ENCODE measurements around the gene PPP2R5E. TPM values are rescaled to one million over a fixed set of nuclear protein-coding genes. Genes with fewer than 3 reads are reported as not detected.

PPP2R5E gene
- total RNA-seq, 2 donors from 2014 or later, result 54.2 to 57.2 TPM

DNA sequence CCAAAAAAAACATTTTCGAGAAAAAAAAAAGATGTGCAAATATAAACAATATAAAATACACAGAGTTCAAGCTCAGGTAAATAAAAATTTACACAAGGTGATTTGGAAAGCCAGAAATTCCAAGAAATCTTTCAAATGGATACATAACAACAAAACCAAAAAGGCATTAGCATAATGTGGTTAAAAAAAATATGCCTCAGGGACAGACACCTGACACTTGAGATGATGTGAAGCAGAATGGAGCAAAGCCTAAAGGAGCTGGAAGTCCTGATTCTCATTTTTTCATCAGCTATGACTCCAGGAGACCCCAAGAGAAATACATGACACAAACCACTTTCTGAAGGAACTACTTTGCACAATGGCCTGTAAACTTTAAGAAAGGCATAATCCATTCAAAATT lies 98.6 kb downstream of the PPP2R5E start:
- DNase-seq (no peak), ATAC-seq (no peak)
- intact Hi-C loops (cut with DNase I, micrococcal nuclease), result no loop called here

DNA sequence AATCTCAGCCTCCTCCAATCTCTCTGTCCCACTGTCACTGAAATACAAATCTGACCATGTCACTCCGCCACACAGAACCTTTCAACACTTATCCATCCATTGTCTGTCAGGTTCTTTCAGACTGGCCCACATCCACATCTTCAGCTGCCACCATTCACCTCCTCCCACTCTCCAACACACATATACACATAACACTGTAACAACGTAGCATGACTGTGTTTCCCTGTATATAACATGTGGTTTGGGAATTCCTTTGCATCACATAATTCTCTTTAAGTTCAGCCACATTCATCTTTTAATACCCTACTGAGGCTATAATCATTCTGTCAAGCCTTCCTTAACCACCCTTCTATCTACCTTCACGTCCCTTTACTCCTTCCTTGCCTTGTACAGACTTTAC lies 99.2 kb downstream of the PPP2R5E start:
- intact Hi-C loops (cut with DNase I, micrococcal nuclease), result no loop called here
- no peak for DNase-seq
- no peak for ATAC-seq

DNA sequence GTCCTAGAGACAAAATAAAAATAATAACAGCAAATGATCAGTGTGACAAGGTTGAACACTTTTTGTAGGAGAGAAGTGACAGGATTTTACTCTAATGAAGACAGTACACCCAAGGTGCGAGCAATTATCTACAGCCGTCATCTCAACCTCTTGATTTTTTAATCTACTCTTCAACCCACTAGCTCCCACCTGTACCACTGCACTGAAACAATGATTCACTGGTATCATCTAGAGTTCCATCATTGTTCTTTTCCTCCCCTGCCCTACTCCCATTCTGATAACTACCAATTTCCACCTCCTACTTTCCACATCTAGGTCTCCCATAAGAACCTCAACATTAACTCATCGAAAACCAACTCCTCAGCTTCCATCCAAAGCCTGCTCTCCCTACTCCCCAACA lies 99.8 kb downstream of the PPP2R5E start:
- ATAC-seq (no peak), DNase-seq (no peak)
- intact Hi-C loops (cut with DNase I, micrococcal nuclease), result no loop called here

DNA sequence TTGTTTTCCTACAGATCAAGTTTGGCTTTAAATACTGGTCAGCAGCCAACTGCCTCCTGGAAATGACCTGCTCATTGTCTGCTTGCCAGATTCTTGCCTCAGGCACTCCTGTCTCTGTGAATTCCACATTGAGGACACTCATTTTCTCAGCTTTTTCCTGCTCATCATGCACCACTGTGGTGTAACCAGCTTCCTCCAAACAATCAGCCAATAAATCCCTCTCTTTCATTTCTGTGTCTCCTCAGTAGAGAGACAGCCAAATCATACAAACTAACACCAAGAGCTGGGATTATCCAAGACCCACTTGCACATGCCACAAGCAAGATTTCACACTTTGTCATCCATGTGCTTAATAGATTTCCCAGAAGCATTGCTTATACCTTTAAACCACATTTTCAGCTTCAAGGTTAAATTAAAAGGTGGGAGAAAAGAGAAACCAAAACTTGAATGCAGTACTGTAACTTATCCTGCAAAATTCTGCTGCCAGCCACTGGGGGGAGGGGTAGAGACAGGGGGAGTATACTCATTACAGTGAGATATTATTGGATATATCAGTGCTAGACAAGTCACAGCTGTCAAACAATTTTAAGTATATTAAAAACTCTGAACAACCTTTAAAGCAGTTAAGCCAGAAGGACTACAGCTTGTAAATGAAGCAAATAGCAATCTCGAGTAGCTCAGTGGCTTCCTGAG lies 105.0 kb downstream of the PPP2R5E start:
- intact Hi-C loops (cut with DNase I, micrococcal nuclease), result no loop called here
- DNase-seq (peak; percentile 51 to 69), ATAC-seq (peak; percentile 74)

DNA sequence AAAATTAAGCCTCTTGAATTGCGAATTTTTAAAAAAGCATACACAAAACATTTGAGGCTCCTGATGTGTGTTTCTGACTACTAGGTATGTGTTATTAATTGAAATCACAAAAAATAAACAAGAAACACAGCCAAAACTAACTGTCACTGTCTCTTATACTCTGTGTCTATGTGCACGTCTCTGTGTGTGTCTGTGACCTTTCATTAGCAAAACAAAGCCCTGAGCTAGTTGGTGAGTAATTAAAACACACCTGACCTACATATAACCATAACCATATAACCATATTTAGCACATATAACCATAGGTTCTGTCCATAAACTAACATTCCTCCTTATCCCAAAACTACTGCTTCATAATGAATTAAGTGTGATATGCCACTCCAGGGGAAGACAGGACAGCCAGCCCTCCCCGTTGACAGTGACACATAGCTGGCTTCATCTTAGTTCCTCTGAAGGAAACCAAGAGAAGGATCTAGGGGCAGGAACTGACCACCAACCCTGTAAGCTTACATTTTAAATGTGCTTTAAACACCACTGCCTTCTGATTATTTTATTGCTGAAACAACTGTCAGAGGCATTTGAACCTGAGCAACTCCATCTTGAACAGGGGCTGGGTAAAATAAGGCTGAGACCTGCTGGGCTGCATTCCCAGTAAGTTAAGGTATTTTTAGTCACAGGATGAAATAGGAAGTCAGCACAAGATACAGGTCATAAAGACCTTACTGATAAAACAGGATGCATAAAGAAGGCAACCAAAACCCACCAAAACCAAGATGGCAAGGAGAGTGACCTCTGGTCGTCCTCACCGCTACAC lies 106.7 kb downstream of the PPP2R5E start:
- DNase-seq (no peak), ATAC-seq (peak; percentile 59)
- intact Hi-C loops (cut with DNase I, micrococcal nuclease), result no loop called here

DNA sequence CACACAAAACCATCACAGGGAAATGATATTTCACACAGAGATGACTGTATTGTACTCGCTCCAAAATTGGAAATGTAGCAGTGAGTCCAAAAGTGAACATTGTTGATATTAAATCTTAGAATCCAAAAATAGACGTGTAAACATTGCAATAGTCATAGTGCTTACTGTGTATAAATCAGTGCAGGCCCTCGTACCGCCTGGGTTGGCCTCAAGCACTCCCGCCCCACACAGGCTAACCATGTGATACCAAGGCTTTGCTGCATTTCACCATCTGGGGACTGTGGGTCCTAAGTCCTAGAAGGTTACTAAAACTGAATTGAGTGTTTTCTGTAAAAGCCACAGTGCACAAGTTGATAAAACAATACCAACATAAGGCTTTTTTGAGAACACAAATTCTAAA lies 107.3 kb downstream of the PPP2R5E start:
- ATAC-seq (peak; percentile 35), DNase-seq (peak; percentile 39 to 70)
- intact Hi-C loops (cut with DNase I, micrococcal nuclease), result no loop called here

DNA sequence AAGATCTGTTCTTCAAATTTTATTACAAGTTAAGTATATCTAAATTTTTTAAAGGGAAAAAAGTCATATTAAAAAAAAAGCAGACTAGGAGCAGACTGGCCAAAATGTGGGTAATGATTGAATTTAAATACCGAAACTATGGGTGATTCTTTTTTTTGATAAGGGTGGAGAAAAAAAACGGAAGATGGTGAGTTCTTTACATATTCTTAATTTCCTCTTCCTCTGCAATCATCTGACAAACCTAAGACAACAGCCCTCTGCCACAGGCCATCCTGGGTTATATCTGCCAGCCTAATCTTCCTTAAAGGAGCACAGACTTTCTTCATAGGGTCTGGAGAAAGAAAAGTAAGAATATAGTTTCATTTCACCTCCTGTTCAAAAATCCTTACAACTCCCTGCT lies 108.0 kb downstream of the PPP2R5E start:
- DNase-seq (no peak), ATAC-seq (no peak)
- intact Hi-C loops (cut with DNase I, micrococcal nuclease), result no loop called here

DNA sequence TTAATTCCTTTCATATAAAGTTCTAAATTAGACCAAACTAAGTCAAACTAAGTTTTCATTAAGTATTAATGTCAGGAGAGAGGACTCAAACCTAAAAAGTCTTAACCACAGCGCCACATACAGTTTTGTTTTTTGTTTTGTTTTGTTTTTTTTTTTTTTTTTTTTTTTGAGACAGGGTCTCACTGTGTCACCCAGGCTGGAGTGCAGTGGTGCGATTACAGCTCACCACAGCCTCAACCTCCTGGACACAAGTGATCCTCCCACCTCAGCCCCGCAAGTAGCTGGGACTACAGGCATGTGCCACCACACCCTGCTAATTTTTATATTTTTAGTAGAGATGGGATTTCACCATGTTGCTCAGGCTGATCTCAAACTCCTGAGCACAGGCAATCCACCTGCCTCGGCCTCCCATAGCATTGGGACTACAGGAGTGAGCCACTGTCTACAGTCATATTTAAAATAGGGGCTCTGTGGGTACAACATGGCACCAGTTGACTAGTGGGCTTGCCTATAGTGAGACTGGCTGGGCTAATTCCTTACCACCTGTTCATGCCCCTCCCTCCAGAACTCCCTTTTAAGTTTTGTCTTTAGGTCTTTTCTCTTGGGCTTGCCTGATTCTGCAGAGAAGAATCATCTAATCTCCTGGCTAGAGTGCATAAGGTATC lies 110.2 kb downstream of the PPP2R5E start:
- intact Hi-C loops (cut with DNase I, micrococcal nuclease), result no loop called here
- ATAC-seq (no peak), DNase-seq (no peak)

DNA sequence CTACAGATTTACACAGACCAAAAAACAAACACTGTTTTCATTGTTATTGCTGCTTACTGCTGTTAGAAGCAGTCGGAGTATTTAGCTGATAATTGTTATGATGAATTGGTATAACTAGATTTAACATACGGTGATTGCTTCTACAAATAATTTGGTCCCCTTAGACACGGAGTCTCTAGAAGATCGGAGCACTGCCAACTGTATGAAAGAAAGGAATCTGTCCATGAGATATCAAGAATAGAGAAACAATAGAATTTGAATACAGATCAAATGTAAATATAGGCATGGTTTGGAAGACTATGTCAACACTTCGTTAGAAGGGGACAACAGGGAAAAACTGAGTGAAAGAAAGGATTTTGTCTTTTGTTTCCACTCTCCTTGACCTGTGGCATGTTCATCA lies 110.9 kb downstream of the PPP2R5E start:
- no peak for ATAC-seq
- intact Hi-C loops (cut with DNase I, micrococcal nuclease), result no loop called here

DNA sequence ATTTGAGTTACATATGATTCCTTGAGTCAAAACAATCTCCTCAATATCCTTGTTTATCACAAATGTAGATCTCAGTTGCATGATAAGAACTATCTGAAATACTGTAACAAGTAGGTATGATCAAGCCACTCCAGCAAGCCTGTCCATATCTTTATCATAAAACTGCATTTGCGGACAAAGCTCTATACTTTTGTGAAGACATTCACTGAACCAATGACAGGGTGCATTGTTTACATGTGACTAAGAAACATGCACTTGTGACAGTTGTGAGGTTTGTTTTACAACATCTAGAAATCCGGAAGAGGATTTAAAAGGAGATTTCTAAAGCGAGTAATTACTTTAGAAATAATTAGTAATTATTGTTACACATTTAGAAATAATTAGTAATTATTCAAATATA lies 111.7 kb downstream of the PPP2R5E start:
- DNase-seq (no peak), ATAC-seq (no peak)
- intact Hi-C loops (cut with DNase I, micrococcal nuclease), result no loop called here

More for the DNA sequence above, 110.9 kb downstream of the PPP2R5E start:
- DNase-seq, result no peak

DNA sequence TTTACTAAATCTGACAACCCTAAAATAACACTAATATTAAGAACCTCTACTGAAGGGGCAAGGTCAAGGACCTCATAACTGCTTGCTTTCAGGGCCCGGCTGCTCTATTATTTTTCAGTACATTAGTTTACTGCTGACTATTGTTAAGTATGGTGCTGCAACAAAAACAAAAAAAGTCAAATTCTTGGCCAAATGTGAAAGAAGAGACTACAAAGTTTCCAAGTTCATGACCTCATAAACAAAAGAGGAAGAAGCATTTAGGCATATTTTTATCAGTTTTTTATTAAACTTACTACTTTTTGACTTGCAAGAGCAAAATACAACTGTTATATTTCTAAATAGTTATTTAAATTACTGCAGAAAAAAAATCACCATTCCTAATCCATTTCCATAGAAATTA lies 114.7 kb downstream of the PPP2R5E start:
- DNase-seq (no peak), ATAC-seq (no peak)
- intact Hi-C loops (cut with DNase I, micrococcal nuclease), result no loop called here

DNA sequence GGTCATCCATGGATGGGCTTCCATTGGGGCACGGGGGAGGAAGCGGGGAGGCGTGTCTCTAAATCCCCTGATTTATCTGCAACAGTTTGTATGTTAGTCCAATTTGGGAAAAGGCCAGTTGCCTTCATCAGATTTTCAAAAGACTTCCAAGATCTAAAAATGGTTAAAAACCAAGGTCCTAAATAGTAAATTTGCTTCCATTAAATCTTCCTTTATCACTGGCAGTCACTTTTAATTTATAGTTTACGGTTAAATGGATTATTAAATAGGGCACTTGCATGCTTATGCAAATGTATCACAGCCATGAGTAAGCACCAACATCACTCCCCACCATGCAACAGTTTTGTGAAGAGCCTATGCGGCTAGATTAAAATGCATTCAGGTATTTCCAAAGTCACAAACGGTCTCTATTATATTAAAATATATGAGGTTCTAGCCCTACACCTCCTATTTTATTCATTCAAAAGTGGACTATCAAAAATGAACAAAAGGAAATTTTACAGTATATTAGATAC lies 116.3 kb downstream of the PPP2R5E start:
- ATAC-seq, result no peak
- intact Hi-C loops (cut with DNase I, micrococcal nuclease), result no loop called here
- DNase-seq, result no peak

DNA sequence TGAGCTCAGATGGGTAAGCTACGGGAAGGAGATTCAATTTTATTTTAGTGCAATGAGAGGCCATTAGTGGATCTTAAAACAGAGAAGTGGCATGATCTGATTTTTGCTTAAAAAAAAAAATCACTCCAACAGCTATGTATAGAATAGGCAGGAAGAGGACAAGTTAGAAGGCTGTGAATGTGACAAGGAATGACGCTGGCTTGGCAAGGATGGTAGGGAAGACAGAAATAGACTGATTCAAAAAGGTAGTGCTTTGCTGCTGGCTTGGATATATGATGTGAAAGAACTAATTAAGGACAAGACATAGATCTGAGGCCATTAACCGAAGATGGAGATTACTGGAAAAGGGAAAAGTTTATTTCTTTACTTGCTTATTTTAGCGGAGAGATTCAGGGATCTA lies 119.3 kb downstream of the PPP2R5E start:
- ATAC-seq (no peak), DNase-seq (no peak)
- intact Hi-C loops (cut with DNase I, micrococcal nuclease), result no loop called here

DNA sequence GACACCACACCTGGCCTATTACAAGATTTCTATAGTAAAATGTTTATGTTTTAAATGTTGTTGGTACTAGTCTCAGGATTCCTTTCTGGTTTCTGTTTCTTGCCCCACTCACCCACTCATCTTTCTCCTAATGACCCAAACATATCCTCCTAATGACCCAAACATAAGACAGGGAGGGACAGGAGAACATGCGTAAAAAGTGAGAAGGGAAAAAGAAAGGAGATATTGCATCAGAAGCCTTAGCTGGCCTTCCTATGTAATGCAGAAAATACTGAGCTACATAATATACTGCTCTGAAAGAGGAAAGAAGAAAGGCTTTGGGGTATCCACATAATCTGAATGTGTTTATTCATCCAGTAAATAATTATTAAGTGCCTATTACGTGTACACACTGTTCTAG lies 119.8 kb downstream of the PPP2R5E start:
- intact Hi-C loops (cut with DNase I, micrococcal nuclease), result no loop called here
- no peak for ATAC-seq

DNA sequence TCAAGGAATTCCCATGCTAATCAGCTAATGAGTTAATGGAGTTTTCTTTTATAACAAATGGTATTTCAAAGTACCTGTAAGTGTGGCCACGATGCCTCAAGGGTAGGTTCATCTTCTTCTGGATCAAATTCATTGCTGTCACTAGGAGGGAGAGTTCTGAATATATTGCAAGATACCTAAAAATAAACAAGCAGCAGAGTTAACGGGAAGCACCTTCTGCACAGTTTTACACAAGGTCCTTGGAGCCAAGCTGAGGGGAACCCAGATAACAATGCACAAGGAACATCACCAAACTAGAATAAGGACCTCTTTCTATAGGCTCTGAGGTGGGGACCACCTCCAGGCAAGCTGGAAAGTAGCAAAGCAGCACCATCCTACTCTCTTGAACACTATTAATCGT lies 121.3 kb downstream of the PPP2R5E start:
- DNase-seq, result no peak
- ATAC-seq, result no peak
- intact Hi-C loops (cut with DNase I, micrococcal nuclease), result no loop called here

More for the DNA sequence above, 119.8 kb downstream of the PPP2R5E start:
- DNase-seq, result no peak

DNA sequence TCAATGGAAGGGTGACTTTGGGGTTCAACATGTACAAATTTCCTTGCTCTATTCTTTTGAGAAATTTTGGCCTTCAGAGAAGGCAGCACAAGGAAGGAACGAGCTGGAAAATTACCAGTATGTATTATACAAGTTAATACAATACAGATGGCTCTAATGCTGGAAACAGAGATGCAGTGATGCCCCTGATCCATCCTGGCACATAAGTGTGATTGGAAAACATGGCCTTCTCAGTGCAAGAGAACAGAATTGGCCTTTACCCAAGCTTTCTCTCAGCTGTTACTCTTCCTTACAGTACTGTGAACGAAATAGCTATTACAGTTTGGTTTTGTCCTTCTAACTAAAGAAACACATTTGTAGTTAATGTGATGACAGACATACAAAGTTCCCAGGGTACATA lies 122.0 kb downstream of the PPP2R5E start:
- ATAC-seq (no peak), DNase-seq (no peak)
- intact Hi-C loops (cut with DNase I, micrococcal nuclease), result no loop called here

DNA sequence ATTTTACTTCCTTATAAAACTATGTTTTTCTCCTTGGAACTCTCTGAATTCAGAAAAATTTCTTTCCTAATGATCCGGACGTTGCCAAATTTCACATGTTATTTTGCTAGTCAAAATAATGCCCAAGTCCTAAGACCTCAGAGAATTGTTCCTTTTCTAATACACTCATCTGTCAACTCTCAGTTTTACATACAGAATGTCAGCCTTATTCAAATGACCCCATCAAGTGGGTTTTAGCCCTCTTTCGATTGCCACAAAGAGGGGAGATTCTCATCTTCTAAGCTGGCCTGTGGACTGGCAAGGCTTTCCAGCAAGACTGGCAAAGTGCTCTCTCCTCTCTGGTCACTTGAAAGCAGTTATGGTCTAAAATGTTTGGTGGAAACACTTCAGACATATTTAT lies 125.2 kb downstream of the PPP2R5E start:
- DNase-seq (no peak), ATAC-seq (no peak)
- intact Hi-C loops (cut with DNase I, micrococcal nuclease), result no loop called here

DNA sequence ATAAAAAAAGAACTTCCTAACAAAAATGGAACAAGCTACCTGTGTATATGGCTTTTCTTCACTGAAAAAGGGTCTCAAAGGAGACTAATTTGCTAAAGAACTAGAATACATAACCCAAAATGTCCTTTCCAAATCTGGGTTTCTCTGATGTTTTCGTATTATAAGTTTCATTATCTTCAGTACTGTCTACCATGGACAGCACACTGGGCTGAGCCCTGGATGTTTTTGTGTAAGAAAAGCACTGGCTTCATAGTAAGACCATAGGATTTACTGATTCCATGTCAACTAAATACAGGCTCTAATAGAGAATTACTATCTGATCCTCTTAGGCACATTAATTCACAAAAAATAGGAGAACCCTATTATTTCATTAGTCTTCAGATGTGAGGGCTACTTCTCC lies 130.2 kb downstream of the PPP2R5E start:
- ATAC-seq (no peak), DNase-seq (no peak)
- intact Hi-C loops (cut with DNase I, micrococcal nuclease), result no loop called here

DNA sequence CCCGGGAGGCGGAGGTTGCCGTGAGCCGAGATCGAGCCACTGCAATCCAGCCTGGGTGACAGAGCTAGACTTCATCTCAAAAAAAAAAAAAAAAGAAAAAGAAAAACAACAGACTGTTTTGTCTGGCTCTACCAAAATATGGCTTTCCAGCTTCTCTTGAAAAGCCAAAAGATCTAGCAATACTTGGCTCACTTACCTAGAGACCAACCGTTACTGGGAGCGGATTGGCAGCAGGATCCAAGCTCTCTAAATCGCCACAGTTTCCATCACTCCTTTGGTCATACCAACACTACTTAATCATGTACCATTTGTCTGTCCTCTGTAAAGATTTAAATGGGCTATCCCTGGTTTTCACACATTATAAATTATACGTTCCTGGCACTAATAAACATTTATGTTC lies 136.8 kb downstream of the PPP2R5E start:
- intact Hi-C loops (cut with DNase I, micrococcal nuclease), result no loop called here
- ATAC-seq, result no peak
- DNase-seq, result no peak

DNA sequence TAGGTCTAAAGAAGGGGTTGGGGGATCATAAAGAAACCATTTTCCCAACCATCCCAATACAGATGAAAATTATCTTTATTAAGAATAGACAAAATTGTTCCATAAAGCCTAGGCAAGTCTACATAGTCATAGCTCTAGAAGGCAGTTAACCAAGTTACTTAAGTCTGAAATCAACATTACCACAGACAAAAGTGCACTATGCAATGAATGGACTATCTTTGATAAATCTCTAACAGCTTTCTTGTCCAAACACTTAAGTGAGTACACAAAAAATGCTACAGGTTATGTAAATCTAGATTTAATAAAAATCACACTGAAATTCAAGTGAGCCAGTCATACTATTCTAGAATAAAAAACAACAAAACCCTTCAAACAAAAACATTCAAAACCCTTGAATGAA lies 137.5 kb downstream of the PPP2R5E start:
- intact Hi-C loops (cut with DNase I, micrococcal nuclease), result no loop called here
- no peak for ATAC-seq

More for the DNA sequence above, 137.5 kb downstream of the PPP2R5E start:
- no peak for DNase-seq

Measured in left colon (tissue), 2 donors.